HepG2 (cell line): ENCODE results near the gene ARTN. TPM values are rescaled to one million over a fixed set of nuclear protein-coding genes. Genes with fewer than 3 reads are reported as not detected.

ENCODE experiments used
- ATAC-seq: fragments of 200-7000 bp; cut with Tn5 transposase; 3 replicates; pipeline ENCODE4 v1.9.1; 2020; ENCODE audit warnings: mild to moderate bottlenecking, moderate library complexity
- BruUV-seq: library from RNA; stranded (reverse); fragments of 400-500 nt; replicated peaks from 2 replicates; lab custom pipeline; 2021; lab: Mats Ljungman, UMichigan
- CTCF ChIA-PET: fragments of 300-600 bp; formaldehyde crosslinking; extraction: SDS; loops from one replicate; lab custom pipeline; 2021; ENCODE audit warnings: low total read pairs, inconsistent platforms, low intra/inter-chr PET ratio; lab: Yijun Ruan, JAX
- POLR2A ChIA-PET: fragments of 350-600 bp; sonication (Branson Sonifier 250); formaldehyde crosslinking; loops from one replicate; lab custom pipeline; 2020; ENCODE audit warnings: antibody characterized with exemption, inconsistent platforms; lab: Yijun Ruan, JAX
- DNase-seq: peaks from one replicate; pipeline ENCODE4 v3.0.0-alpha.2; 2015; ENCODE audit warnings: low spot score
- FAIRE-seq: peaks from 3 replicates; lab custom pipeline; 2011; peaks lifted over from hg19 to GRCh38; lab: Jason Lieb, UNC
- H2AFZ ChIP-seq: one replicate; pipeline ENCODE4 v1.6.1; 2011; ENCODE audit warnings: low read length, inconsistent platforms
- H3K27ac ChIP-seq: fragments of 300-600 bp; 3 replicates; pipeline ENCODE4 v1.8.0; 2011; ENCODE audit warnings: mixed run types, mild to moderate bottlenecking, mixed read lengths, low read length, inconsistent platforms; ENCODE audit not compliant: insufficient read depth; ENCODE audit errors: extremely low read length
- H3K27me3 ChIP-seq, 2 experiments: fragments of 200-600 bp in 1 of 2; 2 replicates in 1 of 2; 3 replicates in 1 of 2; pipeline versions ENCODE4 v1.6.0 to v1.8.0; 2011; ENCODE audit warnings: low read length in 2 of 2, mild to moderate bottlenecking in 2 of 2, moderate library complexity in 2 of 2, inconsistent platforms in 1 of 2; ENCODE audit not compliant: insufficient read depth in 2 of 2, control insufficient read depth in 1 of 2
- H3K36me3 ChIP-seq, 2 experiments: fragments of 200-600 bp in 1 of 2; replicated peaks in 1 of 2; 2 replicates in 1 of 2; 3 replicates in 1 of 2; pipeline versions ENCODE4 v1.5.1 to v1.8.0; 2011; ENCODE audit warnings: low read length in 2 of 2, inconsistent platforms in 1 of 2; ENCODE audit not compliant: insufficient read depth in 2 of 2, control insufficient read depth in 1 of 2
- H3K4me1 ChIP-seq: 2 replicates; pipeline ENCODE4 v1.5.1; 2012; ENCODE audit warnings: low read length, inconsistent platforms; ENCODE audit not compliant: insufficient read depth
- H3K4me2 ChIP-seq: 2 replicates; pipeline ENCODE4 v1.6.0; 2011; ENCODE audit warnings: low read depth, low read length, inconsistent platforms
- H3K4me3 ChIP-seq, 3 experiments: fragments of 200-600 bp in 1 of 3; sonication (generic), shearing (Covaris generic) in 1 of 3; replicated peaks in 1 of 3; 2 replicates each; pipeline ENCODE4 v1.5.1; 2011 to 2016; ENCODE audit warnings: low read length in 3 of 3, inconsistent platforms in 2 of 3, low read depth in 2 of 3, mild to moderate bottlenecking in 2 of 3, control low read depth in 1 of 3, mixed read lengths in 1 of 3; ENCODE audit not compliant: insufficient read depth in 1 of 3
- H3K79me2 ChIP-seq: one replicate; pipeline ENCODE4 v1.6.1; 2011; ENCODE audit warnings: low read length, inconsistent platforms; ENCODE audit not compliant: insufficient read depth
- H3K9ac ChIP-seq: 2 replicates; pipeline ENCODE4 v1.6.0; 2011; ENCODE audit warnings: mild to moderate bottlenecking, low read depth, low read length, inconsistent platforms; ENCODE audit not compliant: insufficient read depth
- H3K9me3 ChIP-seq: 2 replicates; pipeline ENCODE4 v1.5.1; 2012; ENCODE audit warnings: mild to moderate bottlenecking, low read length
- H4K20me1 ChIP-seq: 2 replicates; pipeline ENCODE4 v1.6.0; 2011; ENCODE audit warnings: inconsistent platforms, mild to moderate bottlenecking, low read length, moderate library complexity; ENCODE audit not compliant: insufficient read depth
- ARNT2 ChIP-seq: sonication (generic); formaldehyde crosslinking; IDR thresholded peaks from 2 replicates; pipeline ENCODE4 v1.8.0; 2022; ENCODE audit warnings: mild to moderate bottlenecking, low read depth, missing genetic modification reagents, moderate library complexity
- GABPB1 ChIP-seq: IDR thresholded peaks from 2 replicates; pipeline ENCODE4 v1.6.1; 2016; ENCODE audit warnings: mild to moderate bottlenecking, missing genetic modification reagents, moderate library complexity, missing compliant biosample characterization
- SAP130 ChIP-seq: IDR thresholded peaks from 2 replicates; pipeline ENCODE4 v1.6.1; 2016; ENCODE audit warnings: low read depth
- ZNF143 ChIP-seq: sonication (generic); formaldehyde crosslinking; IDR thresholded peaks from 2 replicates; pipeline ENCODE4 v1.4.0; 2020; ENCODE audit warnings: missing genetic modification reagents
- ZNF446 ChIP-seq: sonication (generic); formaldehyde crosslinking; IDR thresholded peaks from 2 replicates; pipeline ENCODE4 v1.5.0; 2020; ENCODE audit warnings: mild to moderate bottlenecking, missing genetic modification reagents
- ZNF724P ChIP-seq: sonication (generic); formaldehyde crosslinking; IDR thresholded peaks from 2 replicates; pipeline ENCODE4 v1.8.0; 2022; ENCODE audit warnings: missing genetic modification reagents, borderline replicate concordance
- ZNF737 ChIP-seq: sonication (generic); formaldehyde crosslinking; IDR thresholded peaks from 2 replicates; pipeline ENCODE4 v1.5.0; 2020; ENCODE audit warnings: missing genetic modification reagents, mild to moderate bottlenecking, borderline replicate concordance
- ZNF841 ChIP-seq: sonication (generic); formaldehyde crosslinking; IDR thresholded peaks from 2 replicates; pipeline ENCODE4 v1.8.1; 2023; ENCODE audit warnings: missing genetic modification reagents, borderline replicate concordance
- ZNF883 ChIP-seq: sonication (generic); formaldehyde crosslinking; IDR thresholded peaks from 2 replicates; pipeline ENCODE4 v1.5.1; 2020; ENCODE audit warnings: mild to moderate bottlenecking, missing genetic modification reagents; ENCODE audit errors: not compliant biosample characterization
- ZSCAN9 ChIP-seq: IDR thresholded peaks from 2 replicates; pipeline ENCODE4 v1.6.1; 2016; ENCODE audit warnings: borderline replicate concordance
- WGBS: methylation state at CpG from one replicate; pipeline ENCODE4 v1.1.6; 2017; ENCODE audit warnings: low lambda C conversion rate; 5-methylcytosine and 5-hydroxymethylcytosine counted together
- in situ Hi-C: cut with HindIII; loops from 2 replicates; pipeline ENCODE4 v1.10.0; 2017; ENCODE audit warnings: low pct_unique_long_range_greater_than_20kb; ENCODE audit not compliant: extremely low pct_ligation_motif_present
- intact Hi-C: fragments of 100-400 bp; cut with micrococcal nuclease; formaldehyde crosslinking; loops from one replicate; pipeline ENCODE4 v1.10.0; 2022; ENCODE audit not compliant: unreplicated experiment
- polyA plus RNA-seq, 8 experiments: library from polyadenylated mRNA; depleted of rRNA in 3 of 8; stranded (reverse) in 7 of 8; unstranded in 1 of 8; fragments of >200 nt; fragmentation: Illumina TruSeq in 4 of 8; extraction: Trizol in 4 of 8; gene quantifications; 2 replicates each; pipeline versions ENCODE4 v1.2.1 to v1.2.3, GENCODE V29; 2011 to 2016; ENCODE audit warnings: low read depth in 4 of 8, missing spikeins in 1 of 8, mixed read lengths in 1 of 8; ENCODE audit not compliant: insufficient read depth in 1 of 8
- total RNA-seq, 5 experiments: library from RNA; depleted of rRNA; stranded (reverse); fragments of >200 nt; fragmentation: Illumina TruSeq; extraction: Trizol; gene quantifications; 2 replicates each; pipeline ENCODE4 v1.2.3, GENCODE V29; 2016; ENCODE audit warnings: low read depth in 1 of 5
- TF ChIP-seq, protein P1 (sequence below): sonication (generic); formaldehyde crosslinking; IDR thresholded peaks from 2 replicates; pipeline ENCODE4 v1.4.0; 2020; ENCODE audit warnings: missing genetic modification reagents, borderline replicate concordance
- TF ChIP-seq, protein P2 (sequence below): sonication (generic); formaldehyde crosslinking; IDR thresholded peaks from 2 replicates; pipeline ENCODE4 v1.8.0; 2022; ENCODE audit warnings: missing genetic modification reagents, low read depth, mild to moderate bottlenecking, borderline replicate concordance
- TF ChIP-seq, protein P3 (sequence below): sonication (generic); formaldehyde crosslinking; IDR thresholded peaks from 2 replicates; pipeline ENCODE4 v1.4.0; 2020; ENCODE audit warnings: low read depth, mild to moderate bottlenecking, missing genetic modification reagents
- TF ChIP-seq, protein P4 (sequence below): sonication (generic); formaldehyde crosslinking; IDR thresholded peaks from 2 replicates; pipeline ENCODE4 v1.8.0; 2022; ENCODE audit warnings: mild to moderate bottlenecking, missing genetic modification reagents, borderline replicate concordance

ARTN gene
- total and polyA plus RNA-seq, 2 of the 13 experiments (the other 11 are each of a cell fraction or from before 2014, with no cell fraction given) = 0.11 to 0.62 TPM

DNA sequence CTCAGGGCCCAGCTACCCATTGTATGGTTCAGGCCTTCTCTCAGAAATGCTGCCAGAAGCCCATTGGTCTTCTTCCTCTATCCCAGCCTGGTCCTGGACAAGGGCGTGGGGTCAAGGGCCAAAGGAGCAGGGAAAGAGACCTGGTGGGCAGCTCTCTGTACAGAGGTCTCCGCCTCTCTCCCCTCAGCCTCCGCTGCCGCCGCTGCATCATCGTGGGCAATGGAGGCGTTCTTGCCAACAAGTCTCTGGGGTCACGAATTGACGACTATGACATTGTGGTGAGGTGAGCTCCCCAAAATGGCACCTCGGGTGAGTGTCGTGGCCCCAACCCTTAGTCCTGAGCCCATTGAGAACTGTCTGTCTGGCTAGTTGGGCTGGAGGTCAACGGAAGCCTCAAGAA is 34.6 kb upstream of the ARTN start (continued):
- TF ChIP-seq ZNF724P (CRISPR knock-in tag) (no peak), ZNF883 (CRISPR knock-in tag) (no peak), ZNF737 (CRISPR knock-in tag) (no peak), ZSCAN9 (CRISPR knock-in tag) (no peak)
- TF ChIP-seq, protein P1, sequence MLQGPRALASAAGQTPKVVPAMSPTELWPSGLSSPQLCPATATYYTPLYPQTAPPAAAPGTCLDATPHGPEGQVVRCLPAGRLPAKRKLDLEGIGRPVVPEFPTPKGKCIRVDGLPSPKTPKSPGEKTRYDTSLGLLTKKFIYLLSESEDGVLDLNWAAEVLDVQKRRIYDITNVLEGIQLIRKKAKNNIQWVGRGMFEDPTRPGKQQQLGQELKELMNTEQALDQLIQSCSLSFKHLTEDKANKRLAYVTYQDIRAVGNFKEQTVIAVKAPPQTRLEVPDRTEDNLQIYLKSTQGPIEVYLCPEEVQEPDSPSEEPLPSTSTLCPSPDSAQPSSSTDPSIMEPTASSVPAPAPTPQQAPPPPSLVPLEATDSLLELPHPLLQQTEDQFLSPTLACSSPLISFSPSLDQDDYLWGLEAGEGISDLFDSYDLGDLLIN = no peak
- TF ChIP-seq, protein P2, sequence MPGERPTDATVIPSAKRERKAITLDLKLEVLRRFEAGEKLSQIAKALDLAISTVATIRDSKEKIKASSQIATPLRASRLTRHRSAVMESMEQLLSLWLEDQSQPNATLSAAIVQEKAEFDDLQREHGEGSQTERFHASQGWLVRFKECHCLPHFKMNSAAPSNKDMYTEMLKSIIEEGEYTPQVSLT (CRISPR knock-in tag) = no peak
- TF ChIP-seq, protein P3, sequence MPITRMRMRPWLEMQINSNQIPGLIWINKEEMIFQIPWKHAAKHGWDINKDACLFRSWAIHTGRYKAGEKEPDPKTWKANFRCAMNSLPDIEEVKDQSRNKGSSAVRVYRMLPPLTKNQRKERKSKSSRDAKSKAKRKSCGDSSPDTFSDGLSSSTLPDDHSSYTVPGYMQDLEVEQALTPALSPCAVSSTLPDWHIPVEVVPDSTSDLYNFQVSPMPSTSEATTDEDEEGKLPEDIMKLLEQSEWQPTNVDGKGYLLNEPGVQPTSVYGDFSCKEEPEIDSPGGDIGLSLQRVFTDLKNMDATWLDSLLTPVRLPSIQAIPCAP = no peak

DNA sequence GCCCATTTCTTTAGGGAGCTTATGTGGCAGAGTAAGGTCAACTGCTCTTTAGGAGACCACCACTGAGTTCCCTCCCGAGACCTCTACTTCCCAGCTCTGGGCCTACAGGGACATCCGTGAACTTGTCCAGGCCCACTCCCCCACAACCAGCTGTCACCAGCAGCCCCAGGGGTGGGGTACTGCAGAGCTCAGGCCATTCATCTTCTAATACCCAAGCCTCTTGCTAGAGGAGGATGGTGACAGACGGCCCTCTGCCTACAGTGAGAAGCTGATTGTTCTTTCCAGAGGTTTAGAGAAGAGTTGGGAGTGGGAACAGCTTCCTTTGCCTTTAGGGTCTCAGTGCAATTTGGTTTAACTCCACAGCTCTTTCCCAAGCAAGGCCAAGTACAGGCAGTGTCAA is 33.2 kb upstream of the ARTN start:
- Histone ChIP-seq H3K9me3 (no peaks in the 10 kb centered on the region), H3K79me2 (no peaks in the 10 kb centered on the region), H3K4me3 (no peak overlapping the region), H3K9ac (no peak overlapping the region), H4K20me1 (no peaks in the 10 kb centered on the region), H3K4me1 (no peaks in the 10 kb centered on the region), H2AFZ (no peak overlapping the region), H3K27ac (no peak overlapping the region), H3K4me2 (no peak overlapping the region), H3K36me3 (peaks cover 7 to 9% of the 10 kb centered on the region in 2 experiments; a peak in 4 of 5 replicates), H3K27me3 (no peaks in the 10 kb centered on the region)
- in situ Hi-C loops = no loop called here
- no peak for ATAC-seq
- WGBS = 91% methylated on average over 3 of the region's 3 CpGs
- ChIA-PET POLR2A (no interaction called here), CTCF (no interaction called here)
- no peak for FAIRE-seq
- DNase-seq = no peak
- intact Hi-C loops = no loop called here
- TF ChIP-seq ZNF143 = no peak
- TF ChIP-seq GABPB1 (CRISPR knock-in tag) = no peak
- no peak for TF ChIP-seq ZNF841 (CRISPR knock-in tag)
- TF ChIP-seq, protein P4, sequence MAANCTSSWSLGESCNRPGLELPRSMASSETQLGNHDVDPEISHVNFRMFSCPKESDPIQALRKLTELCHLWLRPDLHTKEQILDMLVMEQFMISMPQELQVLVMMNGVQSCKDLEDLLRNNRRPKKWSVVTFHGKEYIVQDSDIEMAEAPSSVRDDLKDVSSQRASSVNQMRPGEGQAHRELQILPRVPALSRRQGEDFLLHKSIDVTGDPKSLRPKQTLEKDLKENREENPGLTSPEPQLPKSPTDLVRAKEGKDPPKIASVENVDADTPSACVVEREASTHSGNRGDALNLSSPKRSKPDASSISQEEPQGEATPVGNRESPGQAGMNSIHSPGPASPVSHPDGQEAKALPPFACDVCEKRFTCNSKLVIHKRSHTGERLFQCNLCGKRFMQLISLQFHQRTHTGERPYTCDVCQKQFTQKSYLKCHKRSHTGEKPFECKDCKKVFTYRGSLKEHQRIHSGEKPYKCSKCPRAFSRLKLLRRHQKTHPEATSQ = no peak
- TF ChIP-seq ARNT2 = no peak
- TF ChIP-seq ZNF446 (CRISPR knock-in tag) = no peak
- TF ChIP-seq SAP130 (CRISPR knock-in tag) = no peak
- BruUV-seq = no TSS peak
